ENCODE results near the gene UQCR10.

Gene UQCR10

DNA sequence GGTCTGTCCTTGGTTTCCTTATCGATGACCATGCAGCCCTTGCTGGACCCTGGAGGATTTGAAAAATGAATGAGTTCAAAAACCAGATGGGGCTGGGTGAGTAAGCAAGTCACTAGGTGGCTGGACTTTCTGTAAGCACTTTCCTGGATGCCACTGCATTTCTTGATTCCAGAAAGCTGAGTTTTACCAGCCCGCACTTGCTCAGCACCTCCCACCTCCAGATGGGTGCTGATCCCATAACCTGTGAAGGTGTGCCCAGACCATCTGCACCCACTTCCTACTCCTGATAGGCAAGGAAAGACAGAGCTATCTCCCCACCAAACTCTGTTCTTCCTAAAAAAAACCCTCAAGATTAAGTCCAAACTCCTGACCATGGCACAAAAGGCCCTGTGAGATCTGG is 49.8 kb downstream of the UQCR10 start:
- in situ Hi-C loops (cut with MboI; ENCODE audit: low sequenced_read_pairs, unreplicated experiment), result no loop called here
- TF ChIP-seq, protein P1, sequence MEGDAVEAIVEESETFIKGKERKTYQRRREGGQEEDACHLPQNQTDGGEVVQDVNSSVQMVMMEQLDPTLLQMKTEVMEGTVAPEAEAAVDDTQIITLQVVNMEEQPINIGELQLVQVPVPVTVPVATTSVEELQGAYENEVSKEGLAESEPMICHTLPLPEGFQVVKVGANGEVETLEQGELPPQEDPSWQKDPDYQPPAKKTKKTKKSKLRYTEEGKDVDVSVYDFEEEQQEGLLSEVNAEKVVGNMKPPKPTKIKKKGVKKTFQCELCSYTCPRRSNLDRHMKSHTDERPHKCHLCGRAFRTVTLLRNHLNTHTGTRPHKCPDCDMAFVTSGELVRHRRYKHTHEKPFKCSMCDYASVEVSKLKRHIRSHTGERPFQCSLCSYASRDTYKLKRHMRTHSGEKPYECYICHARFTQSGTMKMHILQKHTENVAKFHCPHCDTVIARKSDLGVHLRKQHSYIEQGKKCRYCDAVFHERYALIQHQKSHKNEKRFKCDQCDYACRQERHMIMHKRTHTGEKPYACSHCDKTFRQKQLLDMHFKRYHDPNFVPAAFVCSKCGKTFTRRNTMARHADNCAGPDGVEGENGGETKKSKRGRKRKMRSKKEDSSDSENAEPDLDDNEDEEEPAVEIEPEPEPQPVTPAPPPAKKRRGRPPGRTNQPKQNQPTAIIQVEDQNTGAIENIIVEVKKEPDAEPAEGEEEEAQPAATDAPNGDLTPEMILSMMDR (IDR thresholded peaks at IDR 0.05; ENCODE audit: borderline replicate concordance, control extremely low read depth, extremely low read depth, insufficient read depth, missing control alignments), result no peak
- no peak for DNase-seq (ENCODE audit: low spot score)

- in situ Hi-C loops (cut with MboI; ENCODE audit: low sequenced_read_pairs, unreplicated experiment), result no loop called here
- no peak for DNase-seq (ENCODE audit: low spot score)
Observed at GRCh38 chr22:29817724-29818123, 50.6 kb downstream of the UQCR10 start.

GRCh38 chr22:29819501-29819900 is 52.3 kb downstream of the UQCR10 start:
- DNase-seq (ENCODE audit: low spot score), result no peak
- TF ChIP-seq, protein P1 (IDR thresholded peaks at IDR 0.05; ENCODE audit: borderline replicate concordance, control extremely low read depth, extremely low read depth, insufficient read depth, missing control alignments), result no peak
- in situ Hi-C loops (cut with MboI; ENCODE audit: low sequenced_read_pairs, unreplicated experiment), result no loop called here

More at GRCh38 chr22:29817724-29818123, 50.6 kb downstream of the UQCR10 start:
- TF ChIP-seq, protein P1 (IDR thresholded peaks at IDR 0.05; ENCODE audit: borderline replicate concordance, control extremely low read depth, extremely low read depth, insufficient read depth, missing control alignments), result no peak

Data from GM13976 (cell line).